ENCODE data around the gene TRPV4. TPM values are rescaled to one million over a fixed set of nuclear protein-coding genes. Genes with fewer than 3 reads are reported as not detected.

The TRPV4 gene
- total RNA-seq, 4 donors from 2014 or later = 0.39 to 1.6 (median 1.3) TPM; not detected in 1

DNA sequence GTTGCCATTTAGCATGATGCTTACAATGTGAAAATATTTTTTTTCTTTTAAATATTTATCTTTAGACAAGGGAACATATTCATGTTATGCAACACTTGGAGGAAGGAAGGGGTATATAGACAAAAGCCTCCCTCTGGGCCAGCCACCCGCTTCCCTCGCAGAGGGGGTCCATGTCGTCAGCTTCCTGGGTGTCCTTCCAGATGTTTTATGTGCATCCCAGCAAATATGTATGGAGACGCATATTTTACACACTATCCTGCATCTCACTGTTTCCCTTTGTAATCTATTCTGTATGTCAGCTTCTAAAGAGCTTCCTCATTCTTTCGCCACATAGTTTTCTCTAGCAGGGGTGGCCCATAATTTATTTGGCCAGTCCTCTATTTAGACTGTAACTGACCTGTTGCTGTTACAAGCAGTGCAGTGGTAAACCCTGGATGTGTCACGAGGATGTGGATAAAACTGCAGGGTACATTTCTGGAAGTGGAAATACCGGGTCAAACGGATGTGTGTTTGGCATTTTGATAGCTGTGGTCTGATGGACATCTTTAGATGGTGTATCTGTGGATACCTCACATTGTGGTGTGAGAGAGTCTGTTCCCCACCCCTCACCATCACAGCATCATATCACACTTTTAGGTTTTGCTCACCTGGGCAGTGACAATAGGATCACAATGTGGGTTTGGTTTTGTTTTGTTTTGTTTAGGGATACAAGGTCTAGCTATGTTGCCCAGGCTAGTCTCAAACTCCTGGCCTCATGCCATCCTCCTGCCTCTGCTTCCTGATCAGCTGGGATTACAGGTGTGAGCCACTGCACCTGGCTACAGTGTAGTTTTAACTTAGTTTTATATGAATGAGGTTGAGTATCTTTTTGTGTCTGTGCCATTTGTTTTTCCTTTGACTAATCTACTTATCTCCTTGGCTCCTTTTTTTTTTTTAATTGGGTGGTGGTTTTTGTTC lies 87.9 kb downstream of the TRPV4 start:
- TF ChIP-seq POLR2A (IDR thresholded peaks at IDR 0.05) = no peak
- TF ChIP-seq, protein P1, sequence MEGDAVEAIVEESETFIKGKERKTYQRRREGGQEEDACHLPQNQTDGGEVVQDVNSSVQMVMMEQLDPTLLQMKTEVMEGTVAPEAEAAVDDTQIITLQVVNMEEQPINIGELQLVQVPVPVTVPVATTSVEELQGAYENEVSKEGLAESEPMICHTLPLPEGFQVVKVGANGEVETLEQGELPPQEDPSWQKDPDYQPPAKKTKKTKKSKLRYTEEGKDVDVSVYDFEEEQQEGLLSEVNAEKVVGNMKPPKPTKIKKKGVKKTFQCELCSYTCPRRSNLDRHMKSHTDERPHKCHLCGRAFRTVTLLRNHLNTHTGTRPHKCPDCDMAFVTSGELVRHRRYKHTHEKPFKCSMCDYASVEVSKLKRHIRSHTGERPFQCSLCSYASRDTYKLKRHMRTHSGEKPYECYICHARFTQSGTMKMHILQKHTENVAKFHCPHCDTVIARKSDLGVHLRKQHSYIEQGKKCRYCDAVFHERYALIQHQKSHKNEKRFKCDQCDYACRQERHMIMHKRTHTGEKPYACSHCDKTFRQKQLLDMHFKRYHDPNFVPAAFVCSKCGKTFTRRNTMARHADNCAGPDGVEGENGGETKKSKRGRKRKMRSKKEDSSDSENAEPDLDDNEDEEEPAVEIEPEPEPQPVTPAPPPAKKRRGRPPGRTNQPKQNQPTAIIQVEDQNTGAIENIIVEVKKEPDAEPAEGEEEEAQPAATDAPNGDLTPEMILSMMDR (IDR thresholded peaks at IDR 0.05) = no peak
- Histone ChIP-seq H3K4me3 (replicated peaks in 1 of 3) (no peak overlapping the region), H3K36me3 (no peaks in the 10 kb centered on the region), H3K27ac (no peak overlapping the region), H3K27me3 (no peaks in the 10 kb centered on the region), H3K4me1 (no peaks in the 10 kb centered on the region), H3K9me3 (no peaks in the 10 kb centered on the region)
- intact Hi-C loops (cut with DNase I) = no loop called here
- 73 to 78% methylated on average over 8 of the region's 8 CpGs for WGBS, 2 donors
- DNase-seq = no peak

DNA sequence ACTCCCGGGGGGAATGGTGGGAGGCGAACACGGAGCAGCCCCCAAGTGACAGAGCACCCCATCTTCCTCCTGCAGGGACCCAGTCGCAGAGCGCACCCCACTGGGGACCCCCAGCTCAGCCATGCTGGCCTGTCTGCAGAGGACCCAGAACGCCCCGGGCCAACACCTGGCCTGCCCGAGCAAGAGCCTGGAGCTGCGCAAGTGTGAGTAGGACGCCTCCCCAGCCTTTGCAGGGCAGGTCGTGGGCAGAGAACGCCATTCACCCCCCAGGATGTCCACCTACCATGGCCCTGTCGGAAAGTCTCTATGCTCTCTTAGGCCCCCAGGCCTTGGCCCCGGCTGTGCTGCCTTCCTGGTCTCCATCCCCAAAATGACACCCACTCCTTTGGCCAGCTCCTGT lies 89.2 kb downstream of the TRPV4 start:
- Histone ChIP-seq H3K4me3 (replicated peaks in 1 of 3) (no peak overlapping the region), H3K27ac (no peak overlapping the region), H3K4me1 (no peaks in the 10 kb centered on the region), H3K9me3 (no peaks in the 10 kb centered on the region), H3K36me3 (no peaks in the 10 kb centered on the region), H3K27me3 (no peaks in the 10 kb centered on the region)
- no peak for DNase-seq
- TF ChIP-seq, protein P1 (IDR thresholded peaks at IDR 0.05) = no peak
- TF ChIP-seq POLR2A (IDR thresholded peaks at IDR 0.05) = no peak
- WGBS, 2 donors = 92 to 95% methylated on average over 10 to 14 of the region's 14 CpGs
- intact Hi-C loops (cut with DNase I) = no loop called here

DNA sequence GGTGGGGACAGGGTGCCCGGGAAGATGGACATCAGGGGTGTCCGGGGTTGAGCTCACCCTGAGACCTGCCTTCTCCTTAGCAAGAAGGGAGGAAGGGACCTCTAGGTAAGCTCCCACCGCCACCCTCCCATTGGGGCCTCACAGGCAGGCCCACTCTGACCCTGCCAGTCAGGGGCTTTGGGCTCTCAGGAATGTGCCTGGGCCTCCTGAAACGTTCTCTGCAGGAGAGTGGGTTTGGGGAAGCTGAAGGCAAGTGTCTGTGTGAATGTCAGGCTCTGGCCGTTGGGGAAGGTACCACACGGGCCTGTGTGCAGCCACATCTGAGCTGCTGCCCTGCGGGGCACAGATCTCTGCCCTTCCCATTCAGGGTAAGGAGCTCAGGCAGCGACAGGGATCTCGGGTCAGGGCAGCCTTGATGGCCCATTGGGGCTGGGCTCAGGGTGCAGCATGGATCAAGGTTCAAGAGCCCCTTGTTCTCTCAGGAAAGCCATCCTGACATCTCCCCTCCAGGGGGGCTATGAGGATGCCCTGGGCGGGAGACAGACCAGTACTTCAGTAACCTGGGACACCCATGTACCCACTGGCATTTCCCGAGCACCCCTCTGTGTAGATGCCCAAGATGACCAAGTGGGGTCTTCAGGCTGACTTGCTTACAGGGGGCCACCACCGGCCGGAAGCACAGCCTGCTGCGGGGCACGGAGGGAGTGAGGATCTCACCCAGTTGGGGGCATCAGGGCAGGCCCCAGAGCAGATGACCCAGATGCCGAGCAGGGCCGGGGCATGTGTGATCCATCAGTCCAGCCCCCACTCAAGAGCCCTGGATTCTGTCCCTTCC lies 89.9 kb downstream of the TRPV4 start:
- H3K27ac ChIP-seq = no peak overlapping the region
- H3K4me3 ChIP-seq (replicated peaks in 1 of 3) = no peak overlapping the region
- no peaks in the 10 kb centered on the region for H3K36me3 ChIP-seq
- no peaks in the 10 kb centered on the region for H3K4me1 ChIP-seq
- TF ChIP-seq POLR2A (IDR thresholded peaks at IDR 0.05) = no peak
- TF ChIP-seq, protein P1 (IDR thresholded peaks at IDR 0.05) = no peak
- intact Hi-C loops (cut with DNase I) = no loop called here
- no peak for DNase-seq
- no peaks in the 10 kb centered on the region for H3K9me3 ChIP-seq
- WGBS, 2 donors = 79 to 81% methylated on average over 10 to 14 of the region's 17 CpGs
- no peaks in the 10 kb centered on the region for H3K27me3 ChIP-seq

DNA sequence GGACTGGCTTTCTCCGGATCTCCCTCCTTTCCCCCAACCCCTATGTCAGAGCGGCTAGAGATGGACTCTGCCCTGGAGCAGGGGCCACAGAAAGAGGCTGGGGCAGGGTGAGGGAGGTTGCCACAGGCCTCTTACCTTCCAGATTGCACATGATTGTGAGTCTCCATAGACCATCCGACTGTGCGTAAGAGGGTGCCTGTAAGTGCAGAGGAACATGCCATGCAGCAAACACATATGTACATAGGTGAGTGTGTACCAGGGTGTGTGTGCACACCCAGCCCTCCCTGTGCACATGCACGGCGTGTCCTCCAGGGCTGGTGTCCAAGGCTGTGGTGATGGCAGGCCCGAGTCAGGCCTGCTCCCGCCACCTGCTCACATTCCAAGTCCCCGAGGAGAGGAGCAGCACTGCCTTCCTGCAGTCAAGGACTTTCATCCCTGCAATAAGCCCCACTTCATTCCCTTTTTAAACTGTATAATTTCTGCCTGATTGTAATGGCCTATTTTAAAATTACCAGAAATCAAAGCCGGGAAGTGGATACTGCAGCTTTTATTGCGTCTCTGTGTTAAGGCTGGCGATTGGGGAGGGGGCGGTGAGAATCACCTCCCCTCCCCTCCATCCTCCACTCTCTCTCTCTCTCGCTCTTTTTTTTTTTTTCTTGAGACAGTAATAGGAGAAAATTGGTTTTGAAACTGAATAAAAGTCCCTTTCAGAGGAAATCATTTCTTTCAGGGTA lies 91.1 kb downstream of the TRPV4 start:
- H3K4me3 ChIP-seq (replicated peaks in 1 of 3) = no peak overlapping the region
- intact Hi-C loops (cut with DNase I) = no loop called here
- no peak for TF ChIP-seq POLR2A (IDR thresholded peaks at IDR 0.05)
- TF ChIP-seq, protein P1 (IDR thresholded peaks at IDR 0.05) = no peak
- 80 to 89% methylated on average over 14 of the region's 14 CpGs for WGBS, 2 donors
- no peak overlapping the region for H3K27ac ChIP-seq
- H3K4me1 ChIP-seq = no peaks in the 10 kb centered on the region
- H3K36me3 ChIP-seq = no peaks in the 10 kb centered on the region
- DNase-seq = no peak
- no peaks in the 10 kb centered on the region for H3K27me3 ChIP-seq
- no peaks in the 10 kb centered on the region for H3K9me3 ChIP-seq
